ENCODE measurements around the gene CYB561D2.

Gene CYB561D2

DNA sequence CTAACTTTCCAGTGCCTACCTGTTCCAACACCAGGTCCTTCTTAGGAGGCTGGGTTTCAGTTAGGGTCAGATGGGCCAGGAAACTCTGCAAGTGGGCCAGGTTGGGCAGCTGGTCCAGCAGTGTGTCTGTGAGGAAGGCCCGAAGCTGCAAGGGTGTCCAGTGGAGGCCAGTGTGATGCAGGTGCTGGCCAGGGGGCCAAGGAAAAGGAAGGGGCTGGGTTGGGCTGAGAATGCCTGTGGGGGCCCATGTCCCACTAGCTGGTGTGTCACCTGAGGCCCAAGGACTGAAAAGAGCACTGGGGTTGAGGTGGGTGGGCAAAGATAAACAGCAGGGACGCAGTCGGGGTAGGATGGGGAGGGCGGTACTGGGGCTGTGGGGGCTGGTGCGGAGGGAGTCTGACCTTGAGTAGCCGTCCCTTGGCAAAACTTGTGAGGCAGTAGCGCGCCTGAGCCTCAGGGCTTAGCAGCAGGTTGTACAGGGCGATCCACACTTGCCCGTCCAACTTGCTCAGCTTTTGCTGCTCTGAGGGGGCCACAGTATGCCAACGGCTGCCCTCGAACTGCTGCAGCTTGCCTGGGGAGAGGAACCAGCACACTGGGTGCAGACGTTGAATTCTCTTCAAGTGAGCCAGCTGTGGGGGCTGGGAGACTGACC, 8.5 kb upstream of the CYB561D2 start:
- no peak for DNase-seq (ENCODE audit: low read depth)

DNA sequence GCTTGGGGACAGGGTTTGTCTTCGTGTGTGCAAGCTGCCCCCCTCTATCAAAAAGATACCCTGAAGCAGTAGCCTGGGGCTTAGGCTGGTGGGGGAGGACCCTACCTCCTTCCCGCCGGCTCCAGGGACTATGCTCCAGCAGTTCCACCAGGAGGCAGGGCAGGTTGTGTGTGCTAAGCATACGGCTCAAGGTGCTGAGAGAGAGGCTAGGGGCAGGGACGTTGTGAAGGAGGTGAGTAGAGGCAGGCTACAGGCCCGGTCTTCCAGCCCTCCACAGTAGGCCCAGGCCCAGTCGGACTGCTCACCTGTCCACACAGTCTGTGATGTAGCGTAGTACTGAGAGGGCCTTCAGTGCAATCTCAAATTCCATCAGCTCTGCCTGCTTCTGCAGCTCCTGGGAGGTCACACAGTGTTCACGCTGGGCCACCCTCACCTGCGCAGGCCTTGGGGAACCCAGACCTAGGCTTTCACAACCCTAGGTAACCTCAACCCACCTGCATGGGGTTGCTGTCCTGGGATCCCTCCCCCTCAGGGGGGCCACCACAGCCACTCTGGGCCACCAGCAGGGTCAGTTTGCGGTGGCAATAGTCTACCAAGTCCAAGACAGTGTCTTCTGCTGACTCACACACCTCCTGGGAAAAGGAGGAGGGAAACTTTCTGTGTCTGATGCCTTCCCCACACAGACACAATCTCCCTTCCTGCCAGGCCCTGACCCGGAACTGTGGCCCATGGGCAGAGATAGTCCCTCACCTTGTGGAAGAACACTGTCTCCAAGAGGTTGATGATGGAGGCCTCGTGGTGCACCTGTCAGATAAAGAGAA, 7.6 kb upstream of the CYB561D2 start:
- DNase-seq (ENCODE audit: low read depth): no peak

- no peak for DNase-seq (ENCODE audit: low read depth)
Measured at GRCh38 chr3:50345008-50345407, 5.7 kb upstream of the CYB561D2 start.

DNA sequence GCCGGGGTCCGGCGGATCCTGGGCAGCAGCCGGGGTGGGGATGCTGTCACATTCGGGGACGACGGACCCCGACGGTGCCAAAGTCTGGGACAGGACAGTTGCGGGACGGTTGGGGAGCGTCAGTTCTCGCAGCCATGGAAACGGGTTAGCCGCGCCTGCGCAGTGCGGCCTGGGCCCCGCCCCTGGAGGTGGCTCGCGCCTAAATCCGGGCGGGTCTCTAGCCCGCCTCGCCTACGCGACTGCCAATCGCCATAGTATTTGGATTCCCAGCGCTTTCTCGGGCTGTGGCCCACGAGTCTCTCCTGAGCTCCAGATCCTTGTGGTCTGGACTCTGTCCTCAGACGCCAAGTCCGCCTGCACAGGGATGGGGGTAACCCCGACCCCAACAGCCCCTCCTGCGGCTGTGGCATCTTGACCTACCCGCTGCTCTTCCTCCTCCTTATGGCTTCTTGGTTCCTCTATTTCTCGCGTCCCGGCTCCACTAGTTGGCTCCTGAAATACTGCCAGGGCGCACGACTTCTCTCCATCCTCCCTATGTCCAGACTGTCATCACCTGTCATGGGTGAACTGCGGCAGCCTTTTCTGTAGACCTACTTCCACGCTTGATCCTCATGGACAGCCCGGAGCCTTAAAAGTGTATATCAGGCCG, 5.0 kb upstream of the CYB561D2 start, which contains the start of gene ZMYND10:
Gene ZMYND10, minus strand, starts transcription at position 147 of the 649 bp plus-strand sequence. CDS start 153 bp downstream, outside the sequence.
- no peak for DNase-seq (ENCODE audit: low read depth)

DNA sequence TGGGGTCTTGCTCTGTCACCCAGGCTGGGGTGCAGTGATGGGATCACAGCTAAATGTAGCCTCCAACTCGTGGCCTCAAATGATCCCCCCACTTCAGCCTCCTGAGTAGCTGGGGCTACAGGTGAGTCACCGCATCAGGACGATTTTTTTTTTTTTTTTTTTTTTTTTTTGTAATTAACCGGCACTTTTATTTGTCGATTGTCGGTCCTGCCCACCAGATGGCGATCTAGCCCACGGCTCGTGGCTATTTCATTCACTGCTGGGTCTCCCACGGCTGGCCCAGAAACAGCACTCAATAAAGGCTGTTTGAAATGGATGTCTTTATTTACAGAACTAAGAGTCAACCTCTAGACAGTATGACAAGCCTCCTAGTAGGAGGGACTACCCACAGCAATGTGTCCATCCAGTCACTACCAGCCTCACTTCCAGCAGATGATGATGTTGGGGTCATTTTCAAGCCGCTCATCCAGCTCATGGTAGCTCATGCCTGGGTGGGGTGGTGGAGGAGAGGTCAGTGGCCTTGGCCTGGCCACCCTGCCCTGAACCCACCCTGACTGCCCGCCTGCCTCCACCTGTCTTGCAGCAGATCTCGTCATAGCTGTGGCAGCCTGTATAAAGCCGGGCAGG, 3.4 kb upstream of the CYB561D2 start:
- peak; percentile 58 for DNase-seq (ENCODE audit: low read depth)

DNA sequence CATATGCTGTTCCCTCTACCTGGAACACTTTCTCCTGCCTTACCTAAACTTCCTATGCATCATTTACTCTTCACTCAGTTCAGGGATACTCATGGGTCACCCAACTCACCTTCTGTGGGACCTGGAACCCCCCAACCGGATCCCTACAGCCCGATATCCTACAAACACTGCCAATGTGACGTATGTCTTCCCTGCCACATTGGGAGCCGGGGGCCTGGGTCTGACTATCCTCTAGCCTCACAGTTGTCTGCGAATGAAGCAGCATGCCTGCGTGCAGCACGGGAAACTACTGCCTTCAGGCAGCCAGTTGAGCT, 492 bp upstream of the CYB561D2 start:
- no peak for DNase-seq (ENCODE audit: low read depth)

DNA sequence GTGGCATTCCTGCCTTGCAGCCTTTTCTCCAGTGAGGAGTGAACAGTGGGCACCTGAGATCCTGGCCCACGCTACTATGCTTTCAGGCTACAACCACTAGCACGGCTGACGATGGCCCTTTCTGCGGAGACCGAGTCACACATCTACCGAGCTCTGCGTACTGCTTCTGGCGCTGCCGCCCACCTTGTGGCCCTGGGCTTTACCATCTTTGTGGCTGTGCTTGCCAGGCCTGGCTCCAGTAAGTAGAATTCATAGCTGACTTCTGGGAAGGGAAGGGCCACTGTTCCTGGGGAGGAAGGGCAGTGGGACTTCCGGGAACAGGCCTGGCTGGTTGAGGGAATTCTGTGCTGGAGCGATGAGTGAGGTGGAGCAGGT, 648 bp downstream of the CYB561D2 start:
- DNase-seq (ENCODE audit: low read depth): no peak

GRCh38 chr3:50352781-50353180, 2.1 kb downstream of the CYB561D2 start:
- no peak for DNase-seq (ENCODE audit: low read depth)

- no peak for DNase-seq (ENCODE audit: low read depth)
Measured at GRCh38 chr3:50353245-50354004, 2.8 kb downstream of the CYB561D2 start.

GRCh38 chr3:50354186-50354764, 3.6 kb downstream of the CYB561D2 start:
- no peak for DNase-seq (ENCODE audit: low read depth)

DNA sequence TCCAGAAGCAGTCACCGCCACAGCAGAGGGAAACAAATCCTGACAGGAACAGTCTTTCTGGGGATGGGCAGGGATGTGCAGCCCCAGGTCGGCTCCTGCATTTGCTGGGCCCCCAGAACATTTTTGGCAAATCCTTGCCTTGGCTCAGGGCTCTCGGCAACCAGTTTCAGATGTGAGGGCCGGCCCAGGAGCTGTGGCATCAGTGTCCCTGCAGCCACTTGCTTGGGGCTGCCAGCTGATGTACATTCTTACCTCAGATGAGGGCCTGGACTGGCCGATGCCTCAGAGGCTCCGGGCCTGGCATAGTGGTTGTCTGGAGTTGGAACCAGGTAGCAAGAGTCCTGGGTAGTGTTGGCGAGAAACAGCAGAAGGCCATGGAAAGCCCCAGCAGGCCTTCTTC, 4.2 kb downstream of the CYB561D2 start:
- no peak for DNase-seq (ENCODE audit: low read depth)

- no peak for DNase-seq (ENCODE audit: low read depth)
Measured at GRCh38 chr3:50355829-50356552, 5.3 kb downstream of the CYB561D2 start.

DNA sequence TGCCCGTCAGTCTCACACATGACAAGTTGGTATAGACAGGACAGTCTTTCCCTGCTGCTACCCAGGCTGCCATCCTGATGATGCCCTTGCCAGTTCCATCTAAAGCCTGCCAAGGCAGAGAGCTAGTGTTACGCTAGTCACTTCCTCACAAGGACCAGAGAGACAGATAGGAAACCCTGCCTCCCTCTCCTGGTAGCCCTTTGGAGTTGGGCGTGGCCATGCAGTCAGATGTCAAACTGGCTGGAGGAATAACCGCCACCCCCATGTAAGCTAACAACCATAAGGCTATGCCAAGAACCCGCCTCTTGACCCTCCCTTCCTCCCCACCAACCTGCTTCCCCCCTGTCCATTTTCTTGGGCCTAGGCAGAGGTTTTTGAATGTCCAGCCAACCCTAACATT, 5.9 kb downstream of the CYB561D2 start:
- DNase-seq (ENCODE audit: low read depth): no peak

DNA sequence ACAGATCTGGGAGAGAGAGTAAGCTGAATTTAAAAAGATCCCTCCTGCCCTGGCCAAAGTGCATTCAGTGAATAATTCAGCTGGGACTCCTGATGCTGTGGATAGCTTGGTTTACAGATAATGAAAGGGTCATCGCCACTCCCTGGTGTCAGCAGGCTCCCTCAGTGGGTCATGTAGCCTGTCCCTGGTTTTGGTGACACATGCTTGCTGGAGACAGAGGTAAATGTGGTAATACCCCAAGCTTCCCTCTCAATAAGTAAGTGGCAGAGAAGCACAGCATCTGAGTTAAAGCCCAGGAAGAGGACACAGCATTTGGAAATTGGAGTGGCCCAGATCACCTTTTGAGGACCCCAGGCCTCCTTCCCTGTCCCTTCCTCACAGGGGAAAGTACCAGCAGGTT, 6.8 kb downstream of the CYB561D2 start:
- no peak for DNase-seq (ENCODE audit: low read depth)

DNA sequence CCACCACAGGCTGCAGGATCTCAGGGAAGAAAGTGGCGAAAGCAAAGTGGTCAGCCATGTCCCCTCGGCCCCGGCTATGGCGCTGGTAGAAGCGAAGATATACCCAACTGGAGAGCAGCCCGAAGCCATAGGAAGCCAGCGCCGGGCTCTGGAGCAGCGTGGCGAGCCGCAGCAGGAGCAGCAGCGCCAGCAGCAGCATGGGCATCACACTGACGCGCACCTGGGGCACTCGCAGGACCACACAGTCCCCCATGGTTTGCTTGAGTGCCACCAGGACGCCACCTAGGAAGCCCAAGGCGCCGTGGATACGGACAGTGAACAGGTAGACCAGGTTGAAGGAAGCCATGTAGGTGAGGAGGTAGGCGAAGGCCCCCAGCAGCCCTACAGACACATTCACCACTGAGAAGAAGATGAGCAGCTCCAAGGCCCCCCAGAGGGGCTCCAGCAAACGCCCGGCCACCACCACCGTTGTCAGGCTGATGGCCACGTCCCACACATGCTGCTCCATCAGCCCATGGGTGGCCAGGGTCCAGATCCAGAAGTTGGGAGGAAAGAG, 7.8 kb downstream of the CYB561D2 start:
- no peak for DNase-seq (ENCODE audit: low read depth)

DNA sequence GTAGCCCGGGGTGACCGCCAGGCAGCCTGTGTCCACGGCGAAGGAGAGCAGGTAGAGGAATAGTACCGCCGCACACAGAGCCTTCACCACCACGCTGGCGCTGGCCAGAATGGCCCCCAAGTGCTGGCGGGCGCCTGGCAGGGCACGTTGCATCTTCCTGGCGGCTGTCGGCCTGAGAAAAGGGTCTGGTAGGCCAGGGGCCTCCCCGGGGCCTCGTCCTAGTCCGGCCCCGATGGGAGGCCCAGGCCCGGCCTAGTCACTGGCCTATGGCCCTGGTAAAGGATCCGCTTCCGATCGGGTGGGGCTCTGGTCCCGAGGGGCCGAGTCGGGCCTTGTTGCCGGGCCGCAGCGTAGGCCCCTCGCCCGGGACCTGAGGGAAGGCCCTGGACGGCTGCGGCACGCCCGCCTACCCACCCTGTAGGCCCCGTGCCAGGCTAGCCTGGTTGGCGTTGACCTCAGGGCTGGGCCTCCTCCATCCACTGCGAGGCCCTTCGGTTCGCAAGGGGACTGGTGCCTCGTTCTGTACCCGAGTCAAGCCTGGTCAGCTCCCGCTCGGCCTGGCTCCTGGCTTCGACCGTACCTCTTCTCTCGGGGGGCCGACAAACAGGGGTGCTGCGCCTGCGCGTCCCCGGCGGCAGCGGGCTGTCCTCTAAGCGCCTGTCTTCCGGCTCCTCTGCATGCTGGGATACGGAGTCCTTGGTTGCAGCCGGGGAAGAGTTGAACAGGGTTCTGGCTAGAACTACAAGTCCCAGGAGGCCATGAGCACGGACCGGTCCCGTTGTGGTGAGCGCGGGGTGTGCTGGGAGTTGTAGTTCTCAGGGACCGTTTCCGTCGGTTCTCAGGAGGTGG, 8.5 kb downstream of the CYB561D2 start, which contains the start of gene TMEM115:
Gene TMEM115, minus strand, starts transcription at position 611 of the 849 bp plus-strand sequence. Its CDS starts 458 bp downstream, at position 153.
- peak; percentile 92 for DNase-seq (ENCODE audit: low read depth)

- DNase-seq (ENCODE audit: low read depth): no peak
Measured at GRCh38 chr3:50359760-50360110, 9.1 kb downstream of the CYB561D2 start.

DNA sequence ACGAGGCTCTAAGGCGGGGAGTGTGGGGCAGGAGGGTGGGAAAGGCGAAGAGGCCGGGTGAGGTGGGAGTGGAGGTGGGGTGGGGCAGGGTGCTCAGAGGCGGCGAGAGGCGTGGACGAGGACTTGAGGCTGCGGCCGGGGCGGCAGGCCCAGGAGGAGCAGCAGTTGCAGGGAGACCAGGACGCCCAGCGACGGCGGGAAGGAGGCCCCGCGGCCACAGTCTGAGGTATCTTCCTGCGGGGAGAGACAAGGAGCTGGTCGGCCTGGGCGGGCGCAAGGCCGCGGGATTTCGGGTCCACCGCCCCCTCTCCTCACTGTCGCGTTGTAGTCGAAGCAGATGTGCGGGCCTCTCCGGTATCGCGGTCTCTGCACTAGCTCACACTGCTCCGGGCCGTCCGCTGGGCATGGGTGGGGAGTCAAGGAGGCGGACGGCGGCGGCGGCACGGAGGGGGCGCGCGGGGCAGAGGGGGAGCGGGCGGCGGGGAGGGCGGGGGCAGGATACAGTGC, 14.0 kb downstream of the CYB561D2 start:
- DNase-seq (ENCODE audit: low read depth): no peak

- DNase-seq (ENCODE audit: low read depth): peak; percentile 88
Measured at GRCh38 chr3:50365080-50365841, 14.6 kb downstream of the CYB561D2 start.

Data from stimulated activated CD8-positive, alpha-beta memory T cell treated with anti-CD3 and anti-CD28 coated beads, Interleukin-15, amount 100 ng/mL, for 1 hour (primary cell).